SK-N-SH (cell line): ENCODE measurements around the gene SSNA1. TPM values are rescaled to one million over a fixed set of nuclear protein-coding genes. Genes with fewer than 3 reads are reported as not detected.

Source experiments
- CTCF ChIA-PET: fragments of 300-600, 350-600 bp; formaldehyde crosslinking; extraction: SDS; loops from one replicate; lab custom pipeline; 2021; lab: Yijun Ruan, JAX
- POLR2A ChIA-PET: fragments of 350-600 bp; sonication (Branson Sonifier 250); formaldehyde crosslinking; extraction: SDS; loops from one replicate; lab custom pipeline; 2020; ENCODE audit warnings: antibody characterized with exemption, inconsistent platforms; lab: Yijun Ruan, JAX
- DNase-seq: peaks from one replicate; pipeline ENCODE4 v3.0.0; 2012
- H2AFZ ChIP-seq: fragments of 200-600 bp; sonication (generic); 2 replicates; pipeline ENCODE4 v1.8.1; 2016; ENCODE audit warnings: antibody characterized with exemption, mild to moderate bottlenecking, low read depth
- H3F3A ChIP-seq: fragments of 200-600 bp; sonication (generic); replicated peaks from 2 replicates; pipeline ENCODE3; 2016; ENCODE audit warnings: antibody characterized with exemption, mild to moderate bottlenecking; ENCODE audit not compliant: insufficient read depth
- H3K27ac ChIP-seq, 2 experiments: fragments of 200-500 bp in 1 of 2; fragments of 200-600 bp in 1 of 2; sonication (Bioruptor generic) in 1 of 2; sonication (generic), shearing (Covaris generic) in 1 of 2; 2 replicates each; pipeline versions ENCODE4 v1.5.1 to v1.6.1; 2014 to 2016; ENCODE audit warnings: low read depth in 2 of 2, inconsistent platforms in 1 of 2, low read length in 1 of 2, mild to moderate bottlenecking in 1 of 2, mixed read lengths in 1 of 2
- H3K27me3 ChIP-seq: fragments of 200-600 bp; sonication (generic), shearing (Covaris generic); 2 replicates; pipeline ENCODE4 v1.6.1; 2016; ENCODE audit warnings: mixed run types; ENCODE audit not compliant: insufficient read depth
- H3K36me3 ChIP-seq, 2 experiments: fragments of 200-500 bp in 1 of 2; fragments of 200-600 bp in 1 of 2; sonication (Bioruptor generic) in 1 of 2; sonication (generic) in 1 of 2; replicated peaks in 1 of 2; 2 replicates each; pipeline versions ENCODE3 to v1.5.1; 2014 to 2016; ENCODE audit warnings: low read length in 1 of 2, mild to moderate bottlenecking in 1 of 2; ENCODE audit not compliant: insufficient read depth in 2 of 2, control insufficient read depth in 1 of 2
- H3K4me1 ChIP-seq, 2 experiments: fragments of 200-500 bp in 1 of 2; fragments of 200-600 bp in 1 of 2; sonication (Bioruptor generic) in 1 of 2; sonication (generic), shearing (Covaris generic) in 1 of 2; 2 replicates each; pipeline versions ENCODE4 v1.5.1 to v1.6.1; 2014 to 2016; ENCODE audit warnings: low read depth in 1 of 2, low read length in 1 of 2, mixed run types in 1 of 2; ENCODE audit not compliant: insufficient read depth in 2 of 2, control insufficient read depth in 1 of 2
- H3K4me2 ChIP-seq: fragments of 200-600 bp; sonication (generic), shearing (Covaris generic); 2 replicates; pipeline ENCODE4 v1.6.1; 2017; ENCODE audit warnings: mixed run types
- H3K4me3 ChIP-seq, 2 experiments: fragments of 200-500 bp in 1 of 2; fragments of 200-600 bp in 1 of 2; sonication (Bioruptor generic) in 1 of 2; sonication (generic), shearing (Covaris generic) in 1 of 2; 2 replicates each; pipeline versions ENCODE4 v1.5.1 to v1.8.1; 2014 to 2016; ENCODE audit warnings: low read depth in 2 of 2, inconsistent platforms in 1 of 2, low read length in 1 of 2, mild to moderate bottlenecking in 1 of 2, mixed read lengths in 1 of 2, moderate library complexity in 1 of 2
- H3K79me2 ChIP-seq: fragments of 200-600 bp; sonication (generic); 2 replicates; pipeline ENCODE4 v1.8.1; 2017; ENCODE audit warnings: mild to moderate bottlenecking; ENCODE audit not compliant: insufficient read depth
- H3K9ac ChIP-seq: fragments of 200-600 bp; sonication (generic); 2 replicates; pipeline ENCODE4 v1.6.1; 2017; ENCODE audit warnings: mixed run types
- H3K9me2 ChIP-seq: fragments of 200-600 bp; sonication (generic); 2 replicates; pipeline ENCODE4 v1.6.1; 2017; ENCODE audit warnings: mixed run types
- H3K9me3 ChIP-seq: fragments of 200-600 bp; sonication (generic); 2 replicates; pipeline ENCODE4 v1.6.1; 2017; ENCODE audit warnings: mixed run types, mild to moderate bottlenecking, moderate library complexity
- H4K20me1 ChIP-seq: fragments of 200-600 bp; sonication (generic); 2 replicates; pipeline ENCODE4 v1.6.1; 2017; ENCODE audit warnings: mild to moderate bottlenecking, mixed run types; ENCODE audit not compliant: insufficient read depth
- EZH2phosphoT487 ChIP-seq: fragments of 200-600 bp; sonication (generic); IDR thresholded peaks from 2 replicates; pipeline ENCODE4 v1.6.1; 2017; ENCODE audit warnings: low read depth, mixed run types, mild to moderate bottlenecking, antibody characterized with exemption, moderate library complexity, borderline replicate concordance
- FOXM1 ChIP-seq: IDR thresholded peaks from 2 replicates; pipeline ENCODE4 v1.4.0; 2012; ENCODE audit warnings: low read depth, mild to moderate bottlenecking
- GABPA ChIP-seq: IDR thresholded peaks from 2 replicates; pipeline ENCODE4 v1.4.0; 2012; ENCODE audit warnings: low read depth, mild to moderate bottlenecking
- IRF3 ChIP-seq: fragments of 150-350 bp; IDR thresholded peaks from 2 replicates; pipeline ENCODE4 v1.6.1; 2016; ENCODE audit warnings: mild to moderate bottlenecking, low read depth, low read length
- MEF2A ChIP-seq: IDR thresholded peaks from 2 replicates; pipeline ENCODE4 v1.4.0; 2012; ENCODE audit warnings: low read depth, borderline replicate concordance
- POLR2AphosphoS5 ChIP-seq: IDR thresholded peaks from 2 replicates; pipeline ENCODE4 v1.6.1; 2012; ENCODE audit warnings: low read depth, low read length
- RAD21 ChIP-seq: IDR thresholded peaks from 2 replicates; pipeline ENCODE4 v1.6.1; 2012; ENCODE audit warnings: mild to moderate bottlenecking, low read length
- RCOR1 ChIP-seq: fragments of 150-350 bp; IDR thresholded peaks from 2 replicates; pipeline ENCODE4 v1.6.1; 2017; ENCODE audit warnings: antibody characterized with exemption, low read length
- REST ChIP-seq: IDR thresholded peaks from 2 replicates; pipeline ENCODE4 v1.6.1; 2012; ENCODE audit warnings: mild to moderate bottlenecking, low read depth, low read length, moderate library complexity
- SIN3A ChIP-seq: IDR thresholded peaks from 2 replicates; pipeline ENCODE4 v1.6.1; 2012; ENCODE audit warnings: low read depth, mild to moderate bottlenecking, low read length, moderate library complexity, borderline replicate concordance
- TAF1 ChIP-seq: IDR thresholded peaks from 2 replicates; pipeline ENCODE4 v1.6.1; 2012; ENCODE audit warnings: low read depth, mild to moderate bottlenecking, low read length, moderate library complexity, borderline replicate concordance
- USF1 ChIP-seq: IDR thresholded peaks from 2 replicates; pipeline ENCODE4 v1.4.0; 2012; ENCODE audit warnings: low read depth, borderline replicate concordance
- USF2 ChIP-seq: fragments of 150-350 bp; IDR thresholded peaks from 2 replicates; pipeline ENCODE4 v1.6.1; 2017; ENCODE audit warnings: antibody characterized with exemption, low read length, low read depth, borderline replicate concordance
- WGBS: methylation state at CpG from one replicate; pipeline ENCODE4 v1.1.6; 2017; ENCODE audit warnings: low lambda C conversion rate; 5-methylcytosine and 5-hydroxymethylcytosine counted together
- polyA plus RNA-seq, 3 experiments: library from polyadenylated mRNA; depleted of rRNA; stranded (reverse); fragments of >200 nt; gene quantifications; 2 replicates each; pipeline ENCODE4 v1.2.3, GENCODE V29; 2012

The SSNA1 gene
- polyA plus RNA-seq, 1 of the 3 experiments (the other 2 are of a cell fraction), result 124 TPM

- no peak overlapping the region for H3K4me3 ChIP-seq
- no peak overlapping the region for H3K4me2 ChIP-seq
- ChIA-PET POLR2A (no interaction called here), CTCF (interaction anchor here (1.9 kb wide), 1 partner anchor 85 kb away, joined by 5 read pairs; the partner anchor contains the start of gene RNF224)
- H3K36me3 ChIP-seq, result no peaks in the 10 kb centered on the region
- no peaks in the 10 kb centered on the region for H4K20me1 ChIP-seq
- H2AFZ ChIP-seq, result no peak overlapping the region
- H3K9me2 ChIP-seq, result no peaks in the 10 kb centered on the region
- H3K9me3 ChIP-seq, result no peaks in the 10 kb centered on the region
- peaks cover 0 to 8% of the 10 kb centered on the region in 2 experiments; a peak in 1 of 4 replicates for H3K4me1 ChIP-seq
- peaks cover 14% of the 10 kb centered on the region for H3K27me3 ChIP-seq
- no peak overlapping the region for H3K27ac ChIP-seq
- no peaks in the 10 kb centered on the region for H3F3A ChIP-seq
- 58% methylated on average over 22 of the region's 24 CpGs for WGBS
- H3K9ac ChIP-seq, result no peak overlapping the region
- no peaks in the 10 kb centered on the region for H3K79me2 ChIP-seq
- TF ChIP-seq USF1, result no peak
- no peak for TF ChIP-seq EZH2phosphoT487
- TF ChIP-seq RCOR1, result no peak
- no peak for TF ChIP-seq POLR2AphosphoS5
- TF ChIP-seq TAF1, result no peak
- TF ChIP-seq REST, result no peak
- TF ChIP-seq USF2, result no peak
- TF ChIP-seq SIN3A, result no peak
- TF ChIP-seq MEF2A, result no peak
- no peak for TF ChIP-seq RAD21
- no peak for TF ChIP-seq IRF3
- no peak for TF ChIP-seq GABPA
- TF ChIP-seq FOXM1, result no peak
- TF ChIP-seq, all 33 proteins: peak for 0
- no peak for DNase-seq
Measured at GRCh38 chr9:137141976-137142936, 46.2 kb upstream of the SSNA1 start.
